Suprapubic skin (tissue), 4 donors: ENCODE results near the gene GSK3B. TPM values are rescaled to one million over a fixed set of nuclear protein-coding genes. Genes with fewer than 3 reads are reported as not detected.

ENCODE experiments used
- DNase-seq, 2 donors: peaks; one replicate each; pipeline ENCODE4 v3.0.0-alpha.2; 2019; ENCODE audit warnings: low spot score in 2 of 2
- H3K27ac ChIP-seq: fragments of 200-600 bp; sonication (generic); one replicate; pipeline ENCODE4 v1.5.1; 2019
- H3K27me3 ChIP-seq: fragments of 200-600 bp; sonication (generic); one replicate; pipeline ENCODE4 v1.5.1; 2019
- H3K36me3 ChIP-seq: fragments of 200-600 bp; sonication (generic); one replicate; pipeline ENCODE4 v1.5.1; 2019
- H3K4me1 ChIP-seq: fragments of 200-600 bp; sonication (generic); one replicate; pipeline ENCODE4 v1.5.1; 2019
- H3K4me3 ChIP-seq: fragments of 200-600 bp; sonication (generic); one replicate; pipeline ENCODE4 v1.5.1; 2019; ENCODE audit warnings: mild to moderate bottlenecking
- H3K9me3 ChIP-seq: fragments of 200-600 bp; sonication (generic); one replicate; pipeline ENCODE4 v1.5.1; 2019
- CTCF ChIP-seq, 2 donors: fragments of 200-600 bp in 1 of 2; fragments of 450-650 bp in 1 of 2; sonication (generic) in 1 of 2; IDR thresholded peaks; one replicate each; pipeline ENCODE4 v1.5.1; 2016 to 2019; ENCODE audit warnings: antibody characterized with exemption in 2 of 2, mild to moderate bottlenecking in 1 of 2, moderate library complexity in 1 of 2
- EP300 ChIP-seq: sonication (generic); formaldehyde crosslinking; IDR thresholded peaks from one replicate; pipeline ENCODE4 v1.6.1; 2017; ENCODE audit warnings: antibody characterized with exemption
- POLR2A ChIP-seq, 2 donors: fragments of 450-650 bp; IDR thresholded peaks; one replicate each; pipeline ENCODE4 v1.6.1; 2017; ENCODE audit warnings: antibody characterized with exemption in 2 of 2, mild to moderate bottlenecking in 2 of 2, moderate library complexity in 2 of 2
- POLR2AphosphoS5 ChIP-seq, 3 donors: sonication (generic); formaldehyde crosslinking; IDR thresholded peaks; one replicate each; pipeline ENCODE4 v1.6.1; 2017; ENCODE audit warnings: antibody characterized with exemption in 3 of 3
- WGBS: methylation state at CpG from one replicate; pipeline ENCODE4 v1.1.5; 2018; 5-methylcytosine and 5-hydroxymethylcytosine counted together
- total RNA-seq, 4 donors: library from RNA; depleted of rRNA; stranded (reverse); fragments of >200 nt; gene quantifications; one replicate each; pipeline ENCODE4 v1.1.0, GENCODE V29; 2016

The GSK3B gene
- total RNA-seq, 4 donors from 2014 or later = 43.8 to 58.1 (median 53.0) TPM

- Histone ChIP-seq H3K27me3 (no peaks in the 10 kb centered on the region), H3K27ac (no peak overlapping the region), H3K4me1 (no peaks in the 10 kb centered on the region), H3K9me3 (no peaks in the 10 kb centered on the region), H3K36me3 (no peaks in the 10 kb centered on the region), H3K4me3 (no peak overlapping the region)
- TF ChIP-seq CTCF (IDR thresholded peaks at IDR 0.05) = no peak
- TF ChIP-seq EP300 = no peak
- TF ChIP-seq POLR2AphosphoS5 (IDR thresholded peaks at IDR 0.05) = no peak
- no peak for TF ChIP-seq POLR2A (IDR thresholded peaks at IDR 0.05)
- WGBS = 96% methylated on average over 3 of the region's 3 CpGs
- DNase-seq = no peak
Observed at GRCh38 chr3:119885746-119886530, 208.3 kb downstream of the GSK3B start.

GRCh38 chr3:119884161-119884557 lies 210.1 kb downstream of the GSK3B start:
- no peak for TF ChIP-seq POLR2A (IDR thresholded peaks at IDR 0.05)
- TF ChIP-seq EP300 = no peak
- no peak for TF ChIP-seq CTCF (IDR thresholded peaks at IDR 0.05)
- no peak for TF ChIP-seq POLR2AphosphoS5 (IDR thresholded peaks at IDR 0.05)
- peaks cover under 1% of the 10 kb centered on the region for H3K36me3 ChIP-seq
- no peaks in the 10 kb centered on the region for H3K9me3 ChIP-seq
- no peak for DNase-seq
- H3K27me3 ChIP-seq = no peaks in the 10 kb centered on the region
- no peak overlapping the region for H3K4me3 ChIP-seq
- H3K4me1 ChIP-seq = no peaks in the 10 kb centered on the region
- WGBS = 91% methylated on average over 4 of the region's 4 CpGs
- no peak overlapping the region for H3K27ac ChIP-seq

GRCh38 chr3:119883461-119884160 lies 210.6 kb downstream of the GSK3B start:
- no peak overlapping the region for H3K4me3 ChIP-seq
- H3K27ac ChIP-seq = no peak overlapping the region
- H3K9me3 ChIP-seq = no peaks in the 10 kb centered on the region
- DNase-seq = no peak
- peaks cover 3% of the 10 kb centered on the region for H3K36me3 ChIP-seq
- WGBS = 83% methylated on average over 1 of the region's 1 CpG
- H3K4me1 ChIP-seq = no peaks in the 10 kb centered on the region
- no peaks in the 10 kb centered on the region for H3K27me3 ChIP-seq
- TF ChIP-seq POLR2A (IDR thresholded peaks at IDR 0.05) (no peak), EP300 (no peak), POLR2AphosphoS5 (IDR thresholded peaks at IDR 0.05) (no peak), CTCF (IDR thresholded peaks at IDR 0.05) (no peak)

GRCh38 chr3:119880966-119881365 lies 213.3 kb downstream of the GSK3B start:
- peaks cover 3% of the 10 kb centered on the region for H3K36me3 ChIP-seq

More at GRCh38 chr3:119880966-119881365, 213.3 kb downstream of the GSK3B start:
- no peaks in the 10 kb centered on the region for H3K27me3 ChIP-seq
- H3K4me3 ChIP-seq = no peak overlapping the region
- no peak for DNase-seq
- no peak for TF ChIP-seq CTCF (IDR thresholded peaks at IDR 0.05)
- TF ChIP-seq POLR2AphosphoS5 (IDR thresholded peaks at IDR 0.05) = no peak
- TF ChIP-seq POLR2A (IDR thresholded peaks at IDR 0.05) = no peak
- no peak for TF ChIP-seq EP300
- 100% methylated on average over 1 of the region's 1 CpG for WGBS
- H3K4me1 ChIP-seq = no peaks in the 10 kb centered on the region
- H3K9me3 ChIP-seq = no peaks in the 10 kb centered on the region
- no peak overlapping the region for H3K27ac ChIP-seq
